Right atrium auricular region (tissue), 2 donors: ENCODE results near the gene GOLGA2. TPM values are rescaled to one million over a fixed set of nuclear protein-coding genes. Genes with fewer than 3 reads are reported as not detected.

Experiments
- DNase-seq: peaks from one replicate; pipeline ENCODE4 v3.0.0-alpha.2; 2019; ENCODE audit warnings: low spot score
- H3K27ac ChIP-seq, 2 donors: fragments of 200-600 bp; sonication (generic); 1 replicate in 1 of 2; 2 replicates in 1 of 2; pipeline ENCODE4 v1.5.1; 2016 to 2019
- H3K27me3 ChIP-seq, 2 donors: fragments of 200-600 bp; sonication (generic); one replicate each; pipeline versions ENCODE4 v1.5.1 to v1.6.0; 2017 to 2019
- H3K36me3 ChIP-seq: fragments of 200-600 bp; sonication (generic); one replicate; pipeline ENCODE4 v1.5.1; 2016
- H3K4me1 ChIP-seq, 2 donors: fragments of 200-600 bp; sonication (generic); one replicate each; pipeline versions ENCODE4 v1.5.1 to v1.6.0; 2017 to 2019
- H3K4me3 ChIP-seq, 2 donors: fragments of 200-600 bp; sonication (generic); 1 replicate in 1 of 2; 2 replicates in 1 of 2; pipeline ENCODE4 v1.5.1; 2017 to 2019; ENCODE audit warnings: mild to moderate bottlenecking in 1 of 2, moderate library complexity in 1 of 2
- H3K9me3 ChIP-seq, 2 donors: fragments of 200-600 bp; sonication (generic); one replicate each; pipeline ENCODE4 v1.5.1; 2019
- total RNA-seq, 2 donors: library from RNA; depleted of rRNA; stranded (reverse); fragments of >200 nt; gene quantifications; one replicate each; pipeline ENCODE4 v1.1.0, GENCODE V29; 2016
- TF ChIP-seq, protein P1 (sequence below), 2 donors: fragments of 200-600 bp; sonication (generic); IDR thresholded peaks; one replicate each; pipeline ENCODE4 v1.5.1; 2019; ENCODE audit warnings: antibody characterized with exemption in 2 of 2

Gene GOLGA2
- total RNA-seq, 2 donors from 2014 or later = 83.3 to 91.6 TPM

- no peaks in the 10 kb centered on the region for H3K36me3 ChIP-seq
- H3K4me3 ChIP-seq = no peak overlapping the region
- peaks cover 0 to 47% of the 10 kb centered on the region in 2 donors for H3K4me1 ChIP-seq
- H3K27me3 ChIP-seq = no peaks in the 10 kb centered on the region
- no peaks in the 10 kb centered on the region for H3K9me3 ChIP-seq
- TF ChIP-seq, protein P1, sequence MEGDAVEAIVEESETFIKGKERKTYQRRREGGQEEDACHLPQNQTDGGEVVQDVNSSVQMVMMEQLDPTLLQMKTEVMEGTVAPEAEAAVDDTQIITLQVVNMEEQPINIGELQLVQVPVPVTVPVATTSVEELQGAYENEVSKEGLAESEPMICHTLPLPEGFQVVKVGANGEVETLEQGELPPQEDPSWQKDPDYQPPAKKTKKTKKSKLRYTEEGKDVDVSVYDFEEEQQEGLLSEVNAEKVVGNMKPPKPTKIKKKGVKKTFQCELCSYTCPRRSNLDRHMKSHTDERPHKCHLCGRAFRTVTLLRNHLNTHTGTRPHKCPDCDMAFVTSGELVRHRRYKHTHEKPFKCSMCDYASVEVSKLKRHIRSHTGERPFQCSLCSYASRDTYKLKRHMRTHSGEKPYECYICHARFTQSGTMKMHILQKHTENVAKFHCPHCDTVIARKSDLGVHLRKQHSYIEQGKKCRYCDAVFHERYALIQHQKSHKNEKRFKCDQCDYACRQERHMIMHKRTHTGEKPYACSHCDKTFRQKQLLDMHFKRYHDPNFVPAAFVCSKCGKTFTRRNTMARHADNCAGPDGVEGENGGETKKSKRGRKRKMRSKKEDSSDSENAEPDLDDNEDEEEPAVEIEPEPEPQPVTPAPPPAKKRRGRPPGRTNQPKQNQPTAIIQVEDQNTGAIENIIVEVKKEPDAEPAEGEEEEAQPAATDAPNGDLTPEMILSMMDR (IDR thresholded peaks at IDR 0.05) = no peak
- peak overlapping the region in 1 of 2 donors; percentile 53 for H3K27ac ChIP-seq
- DNase-seq = no peak
These were observed 29.3 kb downstream of the GOLGA2 start for GRCh38 chr9:128246471-128246870.

DNA sequence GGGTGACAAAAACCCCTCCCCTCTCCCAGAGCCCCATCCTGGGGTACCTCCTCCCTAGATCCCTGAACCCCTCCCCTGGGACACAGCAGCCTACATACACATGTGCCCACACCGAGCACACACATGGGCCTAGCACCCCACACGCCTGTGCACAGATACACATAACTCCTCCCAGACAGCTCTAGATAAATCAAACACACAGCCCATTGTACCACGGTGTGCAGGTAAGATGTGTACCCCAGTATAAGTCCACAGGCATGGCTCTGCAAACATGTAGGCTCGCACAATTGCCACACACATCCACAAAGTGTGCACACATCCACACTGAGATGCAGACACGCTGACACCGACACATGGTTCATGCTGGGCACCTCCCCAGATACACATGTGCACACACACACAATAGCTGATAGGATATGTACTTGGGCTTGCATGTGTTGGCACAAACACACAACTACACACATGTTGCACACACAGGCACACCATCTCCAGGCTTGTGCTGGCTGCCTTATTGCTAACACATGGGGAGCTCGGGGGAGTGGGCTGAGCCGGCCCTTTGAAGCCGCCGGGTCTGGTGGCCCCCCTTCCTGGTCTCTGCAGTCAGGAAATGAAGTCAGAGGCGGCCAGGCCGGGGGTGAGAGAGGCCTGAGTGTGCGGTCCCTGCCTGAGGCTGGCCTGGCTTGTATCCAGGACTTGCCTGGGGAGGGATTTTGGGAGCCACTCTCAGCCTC is 30.2 kb downstream of the GOLGA2 start:
- TF ChIP-seq, protein P1 (IDR thresholded peaks at IDR 0.05) = no peak
- H3K4me3 ChIP-seq = peak overlapping the region in 1 of 2 donors; percentile 47
- no peaks in the 10 kb centered on the region for H3K36me3 ChIP-seq
- peak overlapping the region; percentile 53 to 80 for H3K27ac ChIP-seq
- H3K4me1 ChIP-seq = peaks cover 0 to 39% of the 10 kb centered on the region in 2 donors
- no peaks in the 10 kb centered on the region for H3K9me3 ChIP-seq
- H3K27me3 ChIP-seq = no peaks in the 10 kb centered on the region
- DNase-seq = no peak

DNA sequence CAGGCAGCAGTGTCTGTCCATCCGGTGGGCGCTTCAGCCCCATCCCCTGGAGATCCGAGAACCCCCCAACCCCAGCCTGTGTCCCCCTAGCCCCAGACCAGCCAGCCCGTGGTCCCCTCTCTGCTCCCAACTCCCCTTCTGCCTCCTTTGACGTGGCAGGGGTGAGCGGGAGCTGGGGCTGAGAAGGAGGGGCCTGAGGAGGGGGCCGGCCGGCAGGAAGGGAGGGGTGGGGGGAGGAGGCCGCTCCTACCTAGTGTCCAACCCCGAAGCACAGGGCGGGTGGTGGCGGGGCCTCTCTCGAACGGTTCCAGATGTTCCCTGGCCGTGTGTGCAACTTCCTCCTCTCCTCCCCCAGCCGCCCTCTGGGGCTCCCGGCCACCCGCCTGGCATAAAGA is 31.0 kb downstream of the GOLGA2 start:
- Histone ChIP-seq H3K9me3 (no peaks in the 10 kb centered on the region), H3K4me3 (peak overlapping the region; percentile 45 to 47), H3K27ac (peak overlapping the region; percentile 75 to 80), H3K4me1 (peaks cover 0 to 33% of the 10 kb centered on the region in 2 donors), H3K36me3 (no peaks in the 10 kb centered on the region), H3K27me3 (no peaks in the 10 kb centered on the region)
- TF ChIP-seq, protein P1 (IDR thresholded peaks at IDR 0.05) = no peak
- peak; percentile 92 for DNase-seq

DNA sequence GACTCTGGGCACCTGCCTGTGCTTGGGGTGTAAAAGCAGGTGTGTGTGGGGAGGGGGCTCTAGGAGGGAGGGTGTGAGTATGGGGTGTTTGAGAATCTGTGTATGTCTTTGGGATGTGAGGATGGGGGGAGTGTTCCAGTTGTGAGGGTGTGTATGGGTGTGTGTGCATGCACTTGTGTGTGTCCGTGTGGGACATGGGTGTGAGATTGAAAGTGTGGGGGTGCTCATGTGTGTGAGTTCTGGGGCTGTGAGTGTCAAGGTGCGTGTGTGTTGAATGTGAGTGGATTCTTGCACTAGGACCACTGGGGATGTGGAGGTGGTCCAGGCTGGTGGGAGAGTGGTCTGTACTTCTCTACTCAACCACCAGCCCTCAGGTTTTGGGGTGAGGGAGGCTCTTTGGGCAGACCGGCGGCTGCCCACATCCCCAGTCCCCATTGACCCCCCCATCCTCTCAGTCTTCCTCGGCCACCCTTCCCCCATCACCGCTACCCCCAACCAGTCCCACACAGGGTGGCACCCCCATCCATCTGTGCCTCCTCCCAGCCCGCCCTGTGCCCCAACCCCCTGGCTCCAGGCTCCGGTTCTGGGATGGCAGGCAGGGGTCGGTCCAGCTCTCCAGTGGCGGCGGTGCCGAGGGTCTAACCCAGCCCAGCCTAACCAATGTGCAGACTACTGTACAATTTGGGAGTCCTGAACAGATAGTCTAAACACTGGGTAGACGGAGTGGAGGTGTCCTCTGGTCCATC is 31.5 kb downstream of the GOLGA2 start:
- Histone ChIP-seq H3K27me3 (no peaks in the 10 kb centered on the region), H3K36me3 (no peaks in the 10 kb centered on the region), H3K9me3 (no peaks in the 10 kb centered on the region), H3K4me1 (peaks cover 0 to 33% of the 10 kb centered on the region in 2 donors), H3K27ac (peak overlapping the region; percentile 75 to 80), H3K4me3 (peak overlapping the region; percentile 45 to 47)
- no peak for DNase-seq
- TF ChIP-seq, protein P1 (IDR thresholded peaks at IDR 0.05) = no peak

- Histone ChIP-seq H3K4me3 (peak overlapping the region in 1 of 2 donors; percentile 47), H3K9me3 (no peaks in the 10 kb centered on the region), H3K27ac (peak overlapping the region; percentile 75 to 80), H3K4me1 (peaks cover 0 to 33% of the 10 kb centered on the region in 2 donors), H3K36me3 (no peaks in the 10 kb centered on the region), H3K27me3 (no peaks in the 10 kb centered on the region)
- DNase-seq = no peak
- TF ChIP-seq, protein P1 (IDR thresholded peaks at IDR 0.05) = no peak
These were observed 32.4 kb downstream of the GOLGA2 start for GRCh38 chr9:128243215-128244018.
